GM19193 (cell line): ENCODE data around the gene NDUFS2.

Source experiments
- POLR2A ChIP-seq: IDR thresholded peaks from 4 replicates; pipeline ENCODE4 v1.6.1; 2011; ENCODE audit not compliant: insufficient read depth, insufficient read length; ENCODE audit errors: extremely low read depth

NDUFS2 gene

GRCh38 chr1:161179698-161180097 is 22.5 kb upstream of the NDUFS2 start:
- no peak for TF ChIP-seq POLR2A

DNA sequence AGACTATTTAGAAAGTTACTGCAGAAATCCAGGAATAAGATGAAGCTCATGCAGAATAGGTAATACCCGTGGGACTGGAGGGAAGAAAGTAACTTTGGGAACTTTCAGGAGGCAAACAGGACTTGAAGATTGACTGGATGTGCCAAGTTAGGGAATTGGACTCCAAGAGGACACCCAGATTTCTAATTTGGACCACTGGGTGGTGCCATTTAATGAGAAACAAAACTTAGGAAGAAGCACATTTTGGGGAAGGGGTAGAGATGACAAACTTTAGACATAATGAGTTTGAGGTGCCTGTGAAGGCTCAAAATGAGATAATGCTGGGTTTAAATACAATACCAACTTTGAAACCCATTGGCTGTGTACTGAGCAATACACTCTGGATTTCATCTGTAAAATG is 21.5 kb upstream of the NDUFS2 start:
- TF ChIP-seq POLR2A, result no peak

DNA sequence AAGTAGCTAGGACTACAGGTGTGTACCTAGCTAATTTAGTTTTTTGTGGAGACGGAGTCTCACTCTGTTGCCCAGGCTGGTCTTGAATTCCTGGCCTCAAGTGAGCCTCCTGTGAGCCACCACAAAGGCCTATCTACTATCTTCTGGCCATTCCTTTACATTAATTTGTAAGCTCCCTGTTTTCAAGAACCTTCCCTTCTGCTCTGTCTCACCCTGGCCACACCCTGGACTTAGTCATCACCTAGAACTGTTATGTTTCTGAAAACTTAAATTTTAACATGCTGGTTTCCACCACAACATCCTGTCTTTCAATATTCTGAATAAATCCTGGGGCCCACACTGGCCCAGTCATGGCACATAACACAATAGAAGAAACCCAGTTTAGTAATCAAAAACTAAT is 20.0 kb upstream of the NDUFS2 start:
- TF ChIP-seq POLR2A, result no peak

GRCh38 chr1:161185282-161185682 is 16.9 kb upstream of the NDUFS2 start:
- no peak for TF ChIP-seq POLR2A

- TF ChIP-seq POLR2A, result no peak
These were observed 16.3 kb upstream of the NDUFS2 start for GRCh38 chr1:161185732-161186311.

DNA sequence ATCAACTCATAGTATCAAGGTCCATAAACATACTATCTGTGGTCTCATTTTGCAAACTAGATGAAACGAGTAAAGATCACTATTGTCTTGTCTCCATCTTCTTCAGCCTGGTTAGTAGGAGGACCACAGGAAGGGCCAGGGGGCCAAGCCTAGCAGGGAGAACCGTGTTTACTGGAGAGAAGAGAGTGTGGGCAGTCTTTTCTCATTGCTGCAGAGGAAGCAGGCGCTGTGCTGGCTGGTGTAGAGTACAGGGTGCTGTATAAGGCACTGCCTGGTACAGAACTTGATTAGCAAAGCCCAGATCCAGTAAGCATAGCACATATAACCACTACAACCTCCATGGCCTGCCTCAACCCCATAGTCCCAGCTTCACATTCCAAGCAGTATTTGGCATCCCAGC is 14.9 kb upstream of the NDUFS2 start:
- no peak for TF ChIP-seq POLR2A

- no peak for TF ChIP-seq POLR2A
These were observed 13.8 kb upstream of the NDUFS2 start for GRCh38 chr1:161188381-161188780.

GRCh38 chr1:161189036-161189435 is 13.1 kb upstream of the NDUFS2 start:
- TF ChIP-seq POLR2A, result no peak

DNA sequence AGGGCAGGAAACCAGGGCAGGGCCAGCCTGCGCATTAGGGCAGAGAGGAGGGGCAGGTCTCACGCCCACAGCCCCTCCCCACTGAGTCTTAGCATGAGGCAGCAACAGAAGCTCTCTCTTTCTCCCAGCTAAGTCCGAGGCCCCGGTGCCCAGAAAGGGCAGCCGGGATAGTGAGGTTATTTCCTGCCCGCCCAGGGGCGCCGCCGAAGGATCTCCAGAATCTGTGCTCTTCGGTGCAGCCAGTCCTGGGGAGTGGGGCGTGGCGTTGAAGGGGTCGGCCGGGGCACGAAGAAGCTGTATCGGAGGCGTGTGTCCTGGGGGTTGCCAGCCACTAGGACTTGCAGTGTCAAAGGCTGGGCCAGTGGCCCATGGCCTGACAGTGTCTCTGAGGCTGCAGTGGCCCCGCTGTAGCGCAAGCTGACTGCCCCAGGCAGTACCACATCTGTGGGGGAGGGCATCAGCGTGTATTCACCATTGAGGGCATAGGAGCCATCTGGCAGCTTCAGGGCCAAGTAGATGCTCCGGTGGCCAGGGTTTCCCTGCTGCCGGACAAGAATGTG is 11.1 kb upstream of the NDUFS2 start:
- TF ChIP-seq POLR2A, result no peak

DNA sequence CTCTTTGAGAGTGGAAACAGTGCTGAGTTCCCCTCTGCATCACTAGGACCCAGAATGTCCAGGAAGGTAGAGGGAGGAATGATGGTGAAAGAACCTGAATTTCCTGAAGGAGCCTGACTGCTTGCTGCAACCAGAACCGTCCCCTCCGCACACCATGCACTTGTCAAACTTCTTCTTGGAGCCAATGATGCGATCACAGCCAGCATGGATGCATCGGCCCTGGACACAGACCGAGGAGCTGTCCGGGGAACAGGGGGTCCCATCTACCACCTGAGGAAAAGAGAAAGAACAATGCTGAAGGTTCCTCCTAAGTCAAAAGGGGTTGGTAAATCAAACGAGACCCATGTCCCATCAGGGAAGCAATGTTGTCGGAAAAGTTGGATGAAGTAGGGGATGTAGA is 10.2 kb upstream of the NDUFS2 start:
- TF ChIP-seq POLR2A, result no peak

GRCh38 chr1:161192476-161193465 is 9.4 kb upstream of the NDUFS2 start:
- TF ChIP-seq POLR2A, result no peak

GRCh38 chr1:161193561-161194235 is 8.5 kb upstream of the NDUFS2 start:
- no peak for TF ChIP-seq POLR2A

DNA sequence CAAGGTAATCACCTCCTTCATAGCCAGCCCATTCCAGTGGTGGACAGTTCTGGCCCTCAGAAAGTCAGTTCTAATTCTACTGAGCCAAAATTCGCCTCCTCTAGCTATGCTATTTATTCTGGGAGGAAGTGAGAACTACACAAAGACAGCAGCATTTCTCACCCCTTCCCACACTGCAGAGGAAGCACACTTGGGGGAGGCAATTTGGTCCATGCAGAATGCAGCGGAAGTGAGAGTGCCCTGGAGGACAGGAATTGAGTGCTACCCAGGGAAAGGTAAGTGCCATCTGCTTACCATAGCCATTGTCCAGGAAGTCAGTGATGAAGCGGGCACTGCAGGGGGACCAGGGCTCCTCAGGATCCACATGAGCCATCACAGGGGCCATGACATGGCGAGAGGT is 7.0 kb upstream of the NDUFS2 start:
- TF ChIP-seq POLR2A, result no peak

- no peak for TF ChIP-seq POLR2A
These were observed 6.1 kb upstream of the NDUFS2 start for GRCh38 chr1:161196111-161196510.

DNA sequence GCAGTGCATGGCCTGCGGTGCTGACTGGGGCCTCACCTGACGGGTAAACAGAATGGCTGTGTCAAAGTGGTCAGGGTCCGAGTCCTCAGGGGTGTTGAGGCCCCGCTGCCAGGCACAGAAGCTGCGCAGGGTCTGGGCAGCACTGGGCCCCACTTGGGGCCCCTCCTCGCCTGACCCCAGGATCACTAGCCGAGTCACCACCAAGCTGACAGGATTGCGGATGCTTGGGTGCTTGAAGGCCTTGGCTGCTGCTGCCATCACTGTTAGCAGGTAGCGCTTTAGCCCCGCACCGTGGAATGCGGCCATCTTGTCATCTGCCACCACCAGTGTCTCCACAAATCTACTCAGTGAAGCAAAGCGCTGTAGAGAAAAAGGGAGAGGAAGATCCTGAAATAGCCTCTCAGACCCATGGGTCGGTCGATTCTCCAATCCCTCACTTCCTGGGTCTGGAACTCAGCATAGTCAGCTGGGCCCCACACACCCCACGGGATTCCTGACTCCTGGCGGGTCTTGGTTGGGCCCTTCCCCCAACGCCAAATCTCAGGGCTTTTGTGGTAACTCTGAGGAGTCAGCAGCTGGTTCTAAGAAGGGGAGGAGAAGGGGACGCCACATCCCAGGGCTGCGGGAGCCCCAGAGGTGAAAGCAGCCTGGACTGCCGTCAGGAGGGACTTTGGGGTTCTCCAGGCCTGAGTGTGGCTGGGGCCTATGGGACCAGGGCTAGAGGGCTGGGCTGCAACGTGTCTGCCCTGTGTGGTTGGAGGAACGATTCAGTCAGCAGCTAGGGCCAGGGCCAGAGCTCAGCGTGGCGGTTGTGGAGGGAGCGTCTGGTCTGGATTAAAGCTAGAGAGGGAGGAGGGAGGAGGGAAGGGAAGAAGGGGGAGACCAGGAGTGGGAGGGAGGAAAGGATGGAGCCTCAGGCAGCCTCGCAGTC is 5.4 kb upstream of the NDUFS2 start:
- TF ChIP-seq POLR2A, result no peak

- TF ChIP-seq POLR2A, result no peak
These were observed 4.5 kb upstream of the NDUFS2 start for GRCh38 chr1:161197560-161198193.
